ENCODE results near the gene LMO2.

LMO2 gene

DNA sequence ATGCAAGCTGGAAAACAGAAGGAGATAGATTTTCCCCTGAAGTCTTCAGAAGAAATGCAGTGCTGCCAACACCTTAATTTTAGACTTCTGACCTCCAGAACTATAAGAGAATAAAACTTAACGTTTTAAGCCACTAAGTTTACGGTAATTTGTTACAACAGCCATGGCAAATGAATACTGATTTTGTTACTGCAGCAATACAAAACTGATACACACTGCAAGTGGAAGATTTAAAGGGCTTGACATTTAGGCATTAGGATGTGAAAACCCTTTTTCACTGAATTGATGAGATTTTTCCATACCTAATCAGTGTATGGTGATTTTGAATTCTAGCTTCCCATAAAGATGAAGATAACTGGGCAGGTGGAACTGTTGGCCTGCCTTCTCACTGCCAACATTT lies 22.1 kb upstream of the LMO2 start:
- H3K27ac ChIP-seq (ENCODE audit: low read depth, low read length), result no peak overlapping the region
- H3K4me1 ChIP-seq (ENCODE audit: control insufficient read depth, insufficient read depth, low read length), result no peaks in the 10 kb centered on the region
- no peak overlapping the region for H3K4me3 ChIP-seq (ENCODE audit: low read depth, low read length)
- no peaks in the 10 kb centered on the region for H3K27me3 ChIP-seq (ENCODE audit: control insufficient read depth, insufficient read depth, low read length)
- H3K9me3 ChIP-seq (ENCODE audit: control insufficient read depth, insufficient read depth, low read length), result no peaks in the 10 kb centered on the region
- no peaks in the 10 kb centered on the region for H3K36me3 ChIP-seq (ENCODE audit: control insufficient read depth, insufficient read depth, low read length)
- H3K9ac ChIP-seq (ENCODE audit: low read depth, low read length), result no peak overlapping the region

DNA sequence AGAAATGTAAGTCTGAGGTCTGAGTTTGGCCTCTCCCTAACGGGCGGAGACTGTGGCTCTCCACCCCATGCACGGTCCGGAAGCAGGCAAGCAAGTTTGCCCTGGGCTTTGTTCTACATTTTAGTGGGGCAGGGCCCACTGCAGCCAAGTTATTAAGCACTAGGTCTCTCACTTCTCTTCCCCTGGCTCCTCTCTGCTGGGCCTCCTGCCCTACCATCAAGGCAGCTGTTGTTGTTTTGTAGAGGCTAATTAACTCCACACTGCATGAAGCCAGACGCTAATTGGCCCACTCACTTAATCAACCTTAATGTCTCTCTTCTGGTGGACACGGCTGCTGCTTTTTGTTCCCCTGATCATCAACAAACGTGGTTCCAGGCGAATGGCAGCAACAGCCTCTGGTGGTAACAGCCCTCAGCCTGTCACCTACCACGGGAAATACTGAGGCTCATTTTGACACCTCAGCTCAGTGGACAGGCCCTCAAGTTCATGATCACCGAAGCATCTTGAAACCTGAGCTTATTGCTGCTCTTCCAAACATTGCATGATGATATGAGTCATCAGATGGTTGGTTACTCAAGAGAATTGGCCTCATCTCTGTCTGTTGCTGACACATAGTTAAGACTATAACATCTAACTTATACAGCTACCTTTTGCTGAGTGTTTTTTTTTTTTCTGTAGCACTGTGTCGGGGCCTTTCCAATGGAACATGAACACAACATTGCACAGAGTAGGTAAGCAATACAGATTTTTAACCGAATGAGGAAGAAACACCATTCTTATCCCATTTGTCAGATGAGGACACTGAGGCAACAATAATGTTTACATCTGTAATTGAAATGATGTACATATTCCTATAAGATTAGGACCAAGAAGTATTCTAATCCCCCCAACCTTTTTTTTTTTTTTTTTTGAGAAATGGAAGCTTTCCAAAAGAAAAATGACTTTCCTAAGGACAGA lies 20.8 kb upstream of the LMO2 start:
- H3K27me3 ChIP-seq (ENCODE audit: control insufficient read depth, insufficient read depth, low read length), result no peaks in the 10 kb centered on the region
- no peak overlapping the region for H3K4me3 ChIP-seq (ENCODE audit: low read depth, low read length)
- no peaks in the 10 kb centered on the region for H3K4me1 ChIP-seq (ENCODE audit: control insufficient read depth, insufficient read depth, low read length)
- H3K36me3 ChIP-seq (ENCODE audit: control insufficient read depth, insufficient read depth, low read length), result no peaks in the 10 kb centered on the region
- no peak overlapping the region for H3K9ac ChIP-seq (ENCODE audit: low read depth, low read length)
- H3K27ac ChIP-seq (ENCODE audit: low read depth, low read length), result no peak overlapping the region
- H3K9me3 ChIP-seq (ENCODE audit: control insufficient read depth, insufficient read depth, low read length), result no peaks in the 10 kb centered on the region

DNA sequence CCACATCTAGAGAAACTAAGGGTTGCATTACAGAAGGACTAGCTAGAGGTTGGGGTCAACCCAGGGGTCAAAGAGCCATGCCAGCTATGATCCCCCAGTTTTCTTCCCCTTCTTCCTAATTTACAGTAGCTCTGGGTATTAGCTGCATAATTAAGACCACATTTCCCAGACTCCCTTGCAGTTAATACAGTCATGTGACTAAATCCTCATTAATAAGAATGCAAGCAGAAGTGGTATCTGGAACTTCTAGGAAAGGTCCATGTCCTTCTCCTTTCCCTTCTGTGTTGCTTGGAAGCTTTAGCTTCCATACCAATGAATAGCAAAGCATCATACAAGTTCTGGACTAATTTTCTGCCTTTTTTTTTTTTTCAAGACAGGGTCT lies 19.1 kb upstream of the LMO2 start:
- H3K36me3 ChIP-seq (ENCODE audit: control insufficient read depth, insufficient read depth, low read length), result no peaks in the 10 kb centered on the region
- no peaks in the 10 kb centered on the region; the same call in 1 of the 2 replicates for H3K27me3 ChIP-seq (ENCODE audit: control insufficient read depth, insufficient read depth, low read length)
- H3K4me3 ChIP-seq (ENCODE audit: low read depth, low read length), result no peak overlapping the region
- H3K4me1 ChIP-seq (ENCODE audit: control insufficient read depth, insufficient read depth, low read length), result no peaks in the 10 kb centered on the region
- no peaks in the 10 kb centered on the region for H3K9me3 ChIP-seq (ENCODE audit: control insufficient read depth, insufficient read depth, low read length)
- no peak overlapping the region for H3K27ac ChIP-seq (ENCODE audit: low read depth, low read length)
- no peak overlapping the region for H3K9ac ChIP-seq (ENCODE audit: low read depth, low read length)

DNA sequence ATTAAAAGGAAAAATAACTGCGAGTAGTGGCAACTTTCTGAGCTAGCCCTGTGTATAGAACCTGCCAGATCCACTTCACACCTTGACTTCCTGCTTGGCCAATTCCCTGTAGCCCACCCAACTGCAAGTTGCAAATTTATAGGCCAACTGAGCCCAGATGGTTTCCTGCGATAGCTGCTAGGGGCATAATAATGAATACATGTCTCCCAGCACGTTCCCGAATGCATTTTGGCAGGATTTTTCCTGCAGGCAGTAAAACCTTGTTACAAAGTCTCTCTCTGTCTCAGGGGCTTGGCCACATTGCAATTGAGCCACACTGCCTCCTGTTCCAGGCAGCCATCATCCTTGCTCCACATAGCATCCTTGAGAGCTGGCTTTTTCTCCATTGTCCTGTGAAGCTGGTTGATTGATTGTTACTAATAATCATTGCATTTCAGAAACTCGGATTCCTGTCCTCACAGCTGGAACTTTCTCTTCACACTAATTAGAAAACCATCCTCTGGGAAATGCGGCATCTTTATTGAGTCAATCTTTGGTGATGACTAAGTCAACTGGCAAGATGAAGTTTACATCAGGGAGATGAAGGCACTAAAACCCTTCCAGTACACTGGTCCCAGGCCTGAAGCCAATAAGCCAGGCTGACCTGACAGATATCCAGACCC lies 18.6 kb upstream of the LMO2 start:
- no peaks in the 10 kb centered on the region for H3K4me1 ChIP-seq (ENCODE audit: control insufficient read depth, insufficient read depth, low read length)
- H3K9me3 ChIP-seq (ENCODE audit: control insufficient read depth, insufficient read depth, low read length), result no peaks in the 10 kb centered on the region
- no peaks in the 10 kb centered on the region for H3K36me3 ChIP-seq (ENCODE audit: control insufficient read depth, insufficient read depth, low read length)
- no peak overlapping the region for H3K27ac ChIP-seq (ENCODE audit: low read depth, low read length)
- no peaks in the 10 kb centered on the region; the same call in 1 of the 2 replicates for H3K27me3 ChIP-seq (ENCODE audit: control insufficient read depth, insufficient read depth, low read length)
- H3K9ac ChIP-seq (ENCODE audit: low read depth, low read length), result no peak overlapping the region
- no peak overlapping the region for H3K4me3 ChIP-seq (ENCODE audit: low read depth, low read length)

DNA sequence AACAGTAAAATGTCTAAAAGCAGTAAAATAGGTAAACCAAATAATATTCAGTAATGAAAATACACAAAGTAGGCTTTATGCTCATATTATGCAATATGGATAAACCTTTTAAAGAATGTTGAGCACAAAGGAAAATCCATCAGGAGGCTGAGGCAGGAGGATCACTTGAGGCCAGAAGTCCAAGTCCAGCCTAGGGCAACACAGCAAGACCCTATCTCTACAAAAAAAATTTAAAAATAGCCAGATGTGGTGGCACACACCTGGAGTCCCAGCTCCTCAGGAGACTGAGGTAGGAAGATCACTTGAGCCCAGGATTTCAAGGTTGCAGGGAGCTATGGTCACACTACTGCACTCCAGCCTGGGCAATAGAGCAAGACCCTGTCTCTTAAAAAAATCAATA lies 17.7 kb upstream of the LMO2 start:
- H3K4me3 ChIP-seq (ENCODE audit: low read depth, low read length), result no peak overlapping the region
- H3K4me1 ChIP-seq (ENCODE audit: control insufficient read depth, insufficient read depth, low read length), result no peaks in the 10 kb centered on the region
- H3K9me3 ChIP-seq (ENCODE audit: control insufficient read depth, insufficient read depth, low read length), result no peaks in the 10 kb centered on the region
- no peak overlapping the region for H3K27ac ChIP-seq (ENCODE audit: low read depth, low read length)
- H3K9ac ChIP-seq (ENCODE audit: low read depth, low read length), result no peak overlapping the region
- H3K27me3 ChIP-seq (ENCODE audit: control insufficient read depth, insufficient read depth, low read length), result no peaks in the 10 kb centered on the region; the same call in 1 of the 2 replicates
- no peaks in the 10 kb centered on the region for H3K36me3 ChIP-seq (ENCODE audit: control insufficient read depth, insufficient read depth, low read length)

DNA sequence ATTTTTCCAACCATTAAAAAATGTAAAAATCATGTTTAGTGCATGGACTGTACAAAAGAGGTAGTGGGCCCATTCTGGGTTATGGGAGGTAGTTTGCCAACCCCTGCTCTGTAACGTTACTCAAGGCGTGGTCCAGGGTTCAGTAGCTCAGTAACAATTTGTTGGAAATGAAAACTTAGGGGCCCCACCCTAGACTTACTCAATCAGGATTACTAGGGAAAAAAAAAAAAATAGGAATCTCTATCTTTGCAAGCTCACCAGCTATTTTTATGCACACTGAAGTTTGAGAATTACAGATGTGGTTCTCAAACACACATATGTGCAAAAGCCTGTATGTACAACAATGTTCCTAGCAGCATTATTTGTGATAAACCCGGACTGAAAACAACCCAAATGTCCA lies 17.3 kb upstream of the LMO2 start:
- no peak overlapping the region for H3K9ac ChIP-seq (ENCODE audit: low read depth, low read length)
- no peak overlapping the region for H3K4me3 ChIP-seq (ENCODE audit: low read depth, low read length)
- H3K9me3 ChIP-seq (ENCODE audit: control insufficient read depth, insufficient read depth, low read length), result no peaks in the 10 kb centered on the region
- H3K36me3 ChIP-seq (ENCODE audit: control insufficient read depth, insufficient read depth, low read length), result no peaks in the 10 kb centered on the region
- no peaks in the 10 kb centered on the region; the same call in 1 of the 2 replicates for H3K27me3 ChIP-seq (ENCODE audit: control insufficient read depth, insufficient read depth, low read length)
- H3K4me1 ChIP-seq (ENCODE audit: control insufficient read depth, insufficient read depth, low read length), result no peaks in the 10 kb centered on the region
- no peak overlapping the region for H3K27ac ChIP-seq (ENCODE audit: low read depth, low read length)

DNA sequence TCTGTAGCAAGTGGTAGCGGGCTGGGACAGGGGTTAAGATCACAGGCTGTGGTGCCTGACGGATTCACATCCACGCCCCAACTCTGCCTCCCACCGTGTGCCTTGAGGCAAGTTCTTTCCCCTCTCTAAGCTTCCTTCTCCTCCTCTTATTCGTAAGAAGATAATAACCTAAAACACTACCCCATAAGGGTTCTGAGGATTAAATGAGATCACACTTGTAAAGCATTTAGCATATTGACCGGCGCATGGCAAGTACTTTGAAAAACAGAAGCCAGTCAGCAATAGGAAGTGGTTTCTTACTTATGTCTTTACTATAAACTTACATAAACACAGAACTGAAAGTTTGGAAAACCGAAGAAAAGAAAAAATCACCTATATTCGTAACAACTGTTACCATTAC lies 15.5 kb upstream of the LMO2 start:
- H3K4me3 ChIP-seq (ENCODE audit: low read depth, low read length), result no peak overlapping the region
- H3K9me3 ChIP-seq (ENCODE audit: control insufficient read depth, insufficient read depth, low read length), result no peaks in the 10 kb centered on the region
- no peak overlapping the region for H3K9ac ChIP-seq (ENCODE audit: low read depth, low read length)
- H3K36me3 ChIP-seq (ENCODE audit: control insufficient read depth, insufficient read depth, low read length), result no peaks in the 10 kb centered on the region
- H3K27ac ChIP-seq (ENCODE audit: low read depth, low read length), result no peak overlapping the region
- H3K27me3 ChIP-seq (ENCODE audit: control insufficient read depth, insufficient read depth, low read length), result no peaks in the 10 kb centered on the region; the same call in 1 of the 2 replicates
- no peaks in the 10 kb centered on the region for H3K4me1 ChIP-seq (ENCODE audit: control insufficient read depth, insufficient read depth, low read length)

DNA sequence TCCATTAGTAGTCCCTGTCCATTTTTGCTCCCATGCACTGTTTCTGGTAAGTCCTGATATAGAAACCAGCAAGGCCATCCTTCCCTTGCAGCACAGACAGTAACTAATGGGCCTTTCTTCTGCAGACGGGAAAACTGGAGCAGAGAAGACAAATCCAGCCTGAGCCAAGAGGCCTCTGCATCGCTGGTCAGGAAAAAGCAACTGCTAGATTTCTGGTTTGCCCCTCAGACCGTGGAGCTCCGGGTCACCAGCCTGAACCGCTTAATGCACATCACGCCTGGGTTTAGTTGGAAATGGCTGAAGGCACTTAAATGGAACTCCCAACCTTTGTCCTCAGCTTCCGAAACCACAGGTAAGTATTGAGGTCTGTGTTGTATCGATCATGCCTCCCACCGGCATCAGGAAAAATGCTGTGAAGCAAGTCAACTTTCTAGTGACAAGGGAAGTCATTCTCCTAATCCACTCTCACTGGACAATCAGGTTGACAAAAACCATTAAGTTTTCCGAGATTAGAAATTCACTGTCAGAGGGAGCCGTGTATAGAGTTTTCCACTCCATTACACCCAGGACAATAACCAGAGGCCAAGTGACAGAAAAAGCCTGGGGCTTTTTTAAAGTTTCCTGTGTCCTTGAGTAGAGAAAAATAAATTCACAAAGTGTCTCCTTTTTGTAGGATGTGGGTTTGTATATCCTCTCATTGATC lies 14.8 kb upstream of the LMO2 start:
- Histone ChIP-seq H3K4me3 (ENCODE audit: low read depth, low read length) (no peak overlapping the region), H3K27ac (ENCODE audit: low read depth, low read length) (no peak overlapping the region), H3K27me3 (ENCODE audit: control insufficient read depth, insufficient read depth, low read length) (no peaks in the 10 kb centered on the region; the same call in 1 of the 2 replicates), H3K9me3 (ENCODE audit: control insufficient read depth, insufficient read depth, low read length) (no peaks in the 10 kb centered on the region), H3K36me3 (ENCODE audit: control insufficient read depth, insufficient read depth, low read length) (no peaks in the 10 kb centered on the region), H3K4me1 (ENCODE audit: control insufficient read depth, insufficient read depth, low read length) (no peaks in the 10 kb centered on the region), H3K9ac (ENCODE audit: low read depth, low read length) (no peak overlapping the region)

DNA sequence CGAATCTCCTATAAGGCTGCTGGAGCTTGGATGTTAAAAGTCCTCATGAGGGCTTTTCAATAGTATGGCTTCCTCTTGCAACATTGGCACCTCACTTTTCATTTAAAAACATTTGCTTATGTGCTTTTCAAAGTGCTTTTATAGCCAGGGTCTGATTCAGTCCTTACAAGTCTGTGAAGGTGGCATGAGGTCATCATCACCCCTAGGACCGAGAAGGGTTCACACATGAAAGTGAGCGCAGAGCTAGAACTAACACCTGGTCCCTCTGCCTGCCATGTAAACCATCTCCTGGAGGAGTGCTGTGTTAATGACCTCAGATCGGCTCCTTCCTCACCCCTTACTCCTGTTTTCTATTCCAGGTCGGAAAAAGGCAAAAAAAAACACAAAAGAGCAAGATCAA lies 12.2 kb upstream of the LMO2 start:
- H3K4me1 ChIP-seq (ENCODE audit: control insufficient read depth, insufficient read depth, low read length), result no peaks in the 10 kb centered on the region
- H3K27me3 ChIP-seq (ENCODE audit: control insufficient read depth, insufficient read depth, low read length), result no peaks in the 10 kb centered on the region; the same call in 1 of the 2 replicates
- no peak overlapping the region for H3K27ac ChIP-seq (ENCODE audit: low read depth, low read length)
- no peaks in the 10 kb centered on the region for H3K36me3 ChIP-seq (ENCODE audit: control insufficient read depth, insufficient read depth, low read length)
- no peak overlapping the region for H3K4me3 ChIP-seq (ENCODE audit: low read depth, low read length)
- H3K9ac ChIP-seq (ENCODE audit: low read depth, low read length), result no peak overlapping the region
- no peaks in the 10 kb centered on the region for H3K9me3 ChIP-seq (ENCODE audit: control insufficient read depth, insufficient read depth, low read length)

DNA sequence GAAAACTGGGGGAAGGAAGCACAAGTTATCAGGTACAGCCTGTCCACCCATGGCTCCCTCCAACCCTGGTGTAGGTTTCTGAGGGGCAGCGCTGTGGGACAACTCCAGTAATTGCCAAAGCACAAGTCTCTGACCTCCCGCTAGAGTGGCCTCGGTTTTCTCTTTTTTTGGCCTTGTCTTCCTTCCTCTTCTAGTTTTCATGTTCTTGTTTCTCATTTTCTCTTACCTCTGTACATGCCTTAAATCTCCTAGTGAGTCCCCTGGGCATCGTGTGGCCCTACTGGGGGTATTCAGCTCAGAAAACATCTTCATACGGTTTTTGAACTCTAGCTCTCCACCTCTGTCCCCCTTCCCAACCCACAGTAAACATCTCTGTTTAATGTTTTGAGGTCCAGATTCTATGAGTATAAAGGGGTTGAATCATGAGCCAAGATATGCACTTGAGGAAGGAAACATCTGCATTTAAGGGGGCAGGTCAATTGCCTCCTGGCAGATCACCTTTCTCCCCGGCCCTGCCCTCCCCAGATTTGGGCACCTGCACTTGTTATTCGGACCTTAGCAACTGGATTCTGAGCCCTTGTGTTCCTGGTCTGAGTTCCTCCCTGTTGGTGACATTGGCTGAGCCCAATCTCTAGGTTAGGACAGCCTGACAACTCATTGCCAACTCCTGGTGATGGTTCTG lies 8.4 kb upstream of the LMO2 start:
- Histone ChIP-seq H3K9ac (ENCODE audit: low read depth, low read length) (no peak overlapping the region), H3K9me3 (ENCODE audit: control insufficient read depth, insufficient read depth, low read length) (no peaks in the 10 kb centered on the region), H3K27ac (ENCODE audit: low read depth, low read length) (no peak overlapping the region), H3K27me3 (ENCODE audit: control insufficient read depth, insufficient read depth, low read length) (no peaks in the 10 kb centered on the region), H3K4me3 (ENCODE audit: low read depth, low read length) (no peak overlapping the region), H3K4me1 (ENCODE audit: control insufficient read depth, insufficient read depth, low read length) (peaks cover 4% of the 10 kb centered on the region; the same call in 1 of the 2 replicates), H3K36me3 (ENCODE audit: control insufficient read depth, insufficient read depth, low read length) (no peaks in the 10 kb centered on the region)

Measured in HUES48 (cell line).